ENCODE data around the gene AAMP.

DNA sequence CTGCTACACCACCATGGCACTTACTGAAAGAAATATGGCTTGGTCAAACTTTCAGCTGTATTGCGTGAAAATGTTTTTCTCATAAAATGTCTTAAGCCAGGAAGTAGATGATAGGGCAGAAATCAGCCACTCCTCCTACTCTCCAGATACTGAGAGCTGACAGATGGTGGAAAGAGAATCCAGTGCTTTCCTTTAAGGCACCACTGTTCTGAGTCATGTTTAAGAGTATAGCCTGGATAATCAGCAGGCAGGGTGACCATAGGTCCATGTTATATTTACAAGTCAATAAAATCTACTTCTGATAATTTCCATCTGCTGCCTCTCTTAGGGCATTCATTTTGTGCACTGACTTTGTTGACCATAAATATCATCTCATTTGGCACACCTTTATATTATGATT is 31.1 kb downstream of the AAMP start:
- TF ChIP-seq, protein P1, sequence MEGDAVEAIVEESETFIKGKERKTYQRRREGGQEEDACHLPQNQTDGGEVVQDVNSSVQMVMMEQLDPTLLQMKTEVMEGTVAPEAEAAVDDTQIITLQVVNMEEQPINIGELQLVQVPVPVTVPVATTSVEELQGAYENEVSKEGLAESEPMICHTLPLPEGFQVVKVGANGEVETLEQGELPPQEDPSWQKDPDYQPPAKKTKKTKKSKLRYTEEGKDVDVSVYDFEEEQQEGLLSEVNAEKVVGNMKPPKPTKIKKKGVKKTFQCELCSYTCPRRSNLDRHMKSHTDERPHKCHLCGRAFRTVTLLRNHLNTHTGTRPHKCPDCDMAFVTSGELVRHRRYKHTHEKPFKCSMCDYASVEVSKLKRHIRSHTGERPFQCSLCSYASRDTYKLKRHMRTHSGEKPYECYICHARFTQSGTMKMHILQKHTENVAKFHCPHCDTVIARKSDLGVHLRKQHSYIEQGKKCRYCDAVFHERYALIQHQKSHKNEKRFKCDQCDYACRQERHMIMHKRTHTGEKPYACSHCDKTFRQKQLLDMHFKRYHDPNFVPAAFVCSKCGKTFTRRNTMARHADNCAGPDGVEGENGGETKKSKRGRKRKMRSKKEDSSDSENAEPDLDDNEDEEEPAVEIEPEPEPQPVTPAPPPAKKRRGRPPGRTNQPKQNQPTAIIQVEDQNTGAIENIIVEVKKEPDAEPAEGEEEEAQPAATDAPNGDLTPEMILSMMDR (IDR thresholded peaks at IDR 0.05 in 4 of 5, conservative IDR thresholded peaks at IDR 0.05 in 1 of 5), result no peak
- no peak for TF ChIP-seq POLR2A (IDR thresholded peaks at IDR 0.05)

All from gastrocnemius medialis (tissue), 4 donors.